ENCODE measurements around the gene HTR7.
"Not testable (repeated sequence)": the region's sequence is repeated elsewhere in the genome, so short reads cannot be mapped to it uniquely, and the experiment has no call there.

Gene HTR7

GRCh38 chr10:90856964-90857634, 740 bp downstream of the HTR7 start:
- DNase-seq = no peak

- no peak for DNase-seq
Measured at GRCh38 chr10:90856261-90856660, 1.6 kb downstream of the HTR7 start.

GRCh38 chr10:90855126-90855525, 2.7 kb downstream of the HTR7 start:
- DNase-seq = no peak

- peak; percentile 53 for DNase-seq
Measured at GRCh38 chr10:90849956-90850749, 7.7 kb downstream of the HTR7 start.

GRCh38 chr10:90847436-90847835, 10.4 kb downstream of the HTR7 start:
- peak; percentile 73 for DNase-seq

- no peak for DNase-seq
Measured at GRCh38 chr10:90846746-90847145, 11.1 kb downstream of the HTR7 start.

GRCh38 chr10:90845726-90846125, 12.1 kb downstream of the HTR7 start:
- DNase-seq = no peak

GRCh38 chr10:90842725-90843124, 15.1 kb downstream of the HTR7 start:
- DNase-seq = no peak

GRCh38 chr10:90837486-90837885, 20.4 kb downstream of the HTR7 start:
- no peak for DNase-seq

- peak; percentile 4 for DNase-seq
Measured at GRCh38 chr10:90834326-90834725, 23.5 kb downstream of the HTR7 start.

- no peak for DNase-seq
Measured at GRCh38 chr10:90832111-90832510, 25.7 kb downstream of the HTR7 start.

- DNase-seq = no peak
Measured at GRCh38 chr10:90822508-90822907, 35.3 kb downstream of the HTR7 start.

GRCh38 chr10:90821864-90822263, 36.0 kb downstream of the HTR7 start:
- DNase-seq = not testable (repeated sequence)

GRCh38 chr10:90819911-90820310, 37.9 kb downstream of the HTR7 start:
- no peak for DNase-seq

GRCh38 chr10:90818736-90819135, 39.1 kb downstream of the HTR7 start:
- no peak for DNase-seq

- no peak for DNase-seq
Measured at GRCh38 chr10:90817128-90817889, 40.5 kb downstream of the HTR7 start.

GRCh38 chr10:90816466-90816865, 41.4 kb downstream of the HTR7 start:
- DNase-seq = no peak

GRCh38 chr10:90813594-90814365, 44.1 kb downstream of the HTR7 start:
- DNase-seq = no peak

- not testable (repeated sequence) for DNase-seq
Measured at GRCh38 chr10:90807106-90807505, 50.7 kb downstream of the HTR7 start.

- no peak for DNase-seq
Measured at GRCh38 chr10:90806677-90807076, 51.2 kb downstream of the HTR7 start.

GRCh38 chr10:90805206-90805605, 52.6 kb downstream of the HTR7 start:
- no peak for DNase-seq

- no peak for DNase-seq
Measured at GRCh38 chr10:90804354-90804753, 53.5 kb downstream of the HTR7 start.

GRCh38 chr10:90801608-90802007, 56.2 kb downstream of the HTR7 start:
- DNase-seq = no peak

All from NCI-H226 (cell line).